GM12878 (cell line): Measurements from ENCODE around the gene HMGCR.

ENCODE experiments used
- CEBPB ChIP-seq, 2 experiments: fragments of 150-350 bp in 1 of 2; IDR thresholded peaks; 2 replicates each; pipeline ENCODE4 v1.6.1; 2012 to 2014; ENCODE audit warnings: low read depth in 2 of 2, low read length in 2 of 2, borderline replicate concordance in 1 of 2, inconsistent platforms in 1 of 2
- EP300 ChIP-seq, 2 experiments: fragments of 150-350 bp in 1 of 2; IDR thresholded peaks; 2 replicates each; pipeline ENCODE4 v1.6.1; 2011 to 2012; ENCODE audit warnings: low read depth in 2 of 2, low read length in 2 of 2, borderline replicate concordance in 1 of 2, improper control_type of control experiment in 1 of 2, inconsistent platforms in 1 of 2; ENCODE audit not compliant: control insufficient read depth in 1 of 2
- EZH2 ChIP-seq: IDR thresholded peaks from 2 replicates; pipeline ENCODE4 v1.6.1; 2012; ENCODE audit warnings: low read depth, mild to moderate bottlenecking, control low read depth, inconsistent platforms, low read length, borderline replicate concordance; ENCODE audit not compliant: control insufficient read depth
- FOXK2 ChIP-seq: fragments of 450-650 bp; IDR thresholded peaks from 2 replicates; pipeline ENCODE4 v1.6.1; 2017; ENCODE audit warnings: mild to moderate bottlenecking, moderate library complexity
- FOXM1 ChIP-seq: IDR thresholded peaks from 2 replicates; pipeline ENCODE4 v1.6.1; 2012; ENCODE audit warnings: low read depth, mild to moderate bottlenecking, inconsistent platforms, low read length, moderate library complexity
- HCFC1 ChIP-seq: fragments of 150-350 bp; IDR thresholded peaks from 2 replicates; pipeline ENCODE4 v1.6.1; 2014; ENCODE audit warnings: low read length
- HDGF ChIP-seq: fragments of 450-650 bp; IDR thresholded peaks from 2 replicates; pipeline ENCODE4 v1.6.1; 2016; ENCODE audit warnings: antibody characterized with exemption
- POLR2A ChIP-seq: IDR thresholded peaks from 2 replicates; pipeline ENCODE4 v1.6.1; 2011; ENCODE audit warnings: low read depth, mild to moderate bottlenecking, low read length
- POLR2AphosphoS2 ChIP-seq: IDR thresholded peaks from 2 replicates; pipeline ENCODE4 v1.6.1; 2011; ENCODE audit warnings: low read depth, mild to moderate bottlenecking, low read length, improper control_type of control experiment, moderate library complexity
- TF ChIP-seq, protein P1 (sequence below), 3 experiments: IDR thresholded peaks in 2 of 3; conservative IDR thresholded peaks in 1 of 3; 2 replicates each; pipeline ENCODE4 v1.5.1; 2011; ENCODE audit warnings: low read depth in 3 of 3, low read length in 3 of 3, mild to moderate bottlenecking in 3 of 3, control low read depth in 2 of 3, moderate library complexity in 2 of 3, inconsistent platforms in 1 of 3, mixed read lengths in 1 of 3; ENCODE audit not compliant: control insufficient read depth in 2 of 3, insufficient read depth in 1 of 3; ENCODE audit errors: extremely low read depth in 1 of 3
- TF ChIP-seq, protein P2 (sequence below): fragments of 450-650 bp; formaldehyde crosslinking; IDR thresholded peaks from 2 replicates; pipeline ENCODE4 v1.5.0; 2022; ENCODE audit warnings: mild to moderate bottlenecking, missing genetic modification characterization

DNA sequence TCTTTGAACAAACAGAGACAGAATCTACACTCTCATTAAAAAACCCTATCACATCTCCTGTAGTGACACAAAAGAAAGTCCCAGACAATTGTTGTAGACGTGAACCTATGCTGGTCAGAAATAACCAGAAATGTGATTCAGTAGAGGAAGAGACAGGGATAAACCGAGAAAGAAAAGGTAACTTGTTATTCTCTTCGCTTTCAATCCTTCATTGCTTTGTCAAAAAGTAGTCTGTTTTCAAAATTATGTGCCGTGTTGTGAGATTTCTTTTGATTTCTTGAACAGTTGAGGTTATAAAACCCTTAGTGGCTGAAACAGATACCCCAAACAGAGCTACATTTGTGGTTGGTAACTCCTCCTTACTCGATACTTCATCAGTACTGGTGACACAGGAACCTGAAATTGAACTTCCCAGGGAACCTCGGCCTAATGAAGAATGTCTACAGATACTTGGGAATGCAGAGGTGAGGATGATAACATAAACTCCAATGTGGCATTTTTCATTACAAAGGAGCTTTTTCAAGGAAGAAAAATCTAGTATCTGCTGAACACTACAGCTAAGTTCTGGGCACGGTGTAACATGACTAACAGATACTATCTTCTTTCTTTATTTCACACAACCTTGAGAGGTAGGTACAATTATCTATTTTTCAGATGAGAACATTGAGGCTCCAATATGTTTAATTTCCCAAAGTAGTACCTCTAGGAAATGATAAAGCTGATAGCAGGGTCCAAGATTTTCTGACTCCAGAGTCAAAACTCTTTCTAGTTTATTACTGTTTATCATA, 14.3 kb downstream of the HMGCR start:
- TF ChIP-seq FOXM1 = no peak
- TF ChIP-seq EP300 (IDR thresholded peaks at IDR 0.05; ENCODE audit: borderline replicate concordance in 1 of 2, control insufficient read depth in 1 of 2, low read depth in 2 of 2, low read length in 2 of 2) = no peak
- no peak for TF ChIP-seq HDGF
- TF ChIP-seq, protein P1, sequence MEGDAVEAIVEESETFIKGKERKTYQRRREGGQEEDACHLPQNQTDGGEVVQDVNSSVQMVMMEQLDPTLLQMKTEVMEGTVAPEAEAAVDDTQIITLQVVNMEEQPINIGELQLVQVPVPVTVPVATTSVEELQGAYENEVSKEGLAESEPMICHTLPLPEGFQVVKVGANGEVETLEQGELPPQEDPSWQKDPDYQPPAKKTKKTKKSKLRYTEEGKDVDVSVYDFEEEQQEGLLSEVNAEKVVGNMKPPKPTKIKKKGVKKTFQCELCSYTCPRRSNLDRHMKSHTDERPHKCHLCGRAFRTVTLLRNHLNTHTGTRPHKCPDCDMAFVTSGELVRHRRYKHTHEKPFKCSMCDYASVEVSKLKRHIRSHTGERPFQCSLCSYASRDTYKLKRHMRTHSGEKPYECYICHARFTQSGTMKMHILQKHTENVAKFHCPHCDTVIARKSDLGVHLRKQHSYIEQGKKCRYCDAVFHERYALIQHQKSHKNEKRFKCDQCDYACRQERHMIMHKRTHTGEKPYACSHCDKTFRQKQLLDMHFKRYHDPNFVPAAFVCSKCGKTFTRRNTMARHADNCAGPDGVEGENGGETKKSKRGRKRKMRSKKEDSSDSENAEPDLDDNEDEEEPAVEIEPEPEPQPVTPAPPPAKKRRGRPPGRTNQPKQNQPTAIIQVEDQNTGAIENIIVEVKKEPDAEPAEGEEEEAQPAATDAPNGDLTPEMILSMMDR (IDR thresholded peaks at IDR 0.05 in 2 of 3, conservative IDR thresholded peaks at IDR 0.05 in 1 of 3; ENCODE audit: control insufficient read depth in 2 of 3, extremely low read depth in 1 of 3, insufficient read depth in 1 of 3, low read depth in 3 of 3, low read length in 3 of 3) = no peak
- no peak for TF ChIP-seq CEBPB (IDR thresholded peaks at IDR 0.05; ENCODE audit: borderline replicate concordance in 1 of 2, low read depth in 2 of 2, low read length in 2 of 2)
- no peak for TF ChIP-seq HCFC1
- TF ChIP-seq, protein P2, sequence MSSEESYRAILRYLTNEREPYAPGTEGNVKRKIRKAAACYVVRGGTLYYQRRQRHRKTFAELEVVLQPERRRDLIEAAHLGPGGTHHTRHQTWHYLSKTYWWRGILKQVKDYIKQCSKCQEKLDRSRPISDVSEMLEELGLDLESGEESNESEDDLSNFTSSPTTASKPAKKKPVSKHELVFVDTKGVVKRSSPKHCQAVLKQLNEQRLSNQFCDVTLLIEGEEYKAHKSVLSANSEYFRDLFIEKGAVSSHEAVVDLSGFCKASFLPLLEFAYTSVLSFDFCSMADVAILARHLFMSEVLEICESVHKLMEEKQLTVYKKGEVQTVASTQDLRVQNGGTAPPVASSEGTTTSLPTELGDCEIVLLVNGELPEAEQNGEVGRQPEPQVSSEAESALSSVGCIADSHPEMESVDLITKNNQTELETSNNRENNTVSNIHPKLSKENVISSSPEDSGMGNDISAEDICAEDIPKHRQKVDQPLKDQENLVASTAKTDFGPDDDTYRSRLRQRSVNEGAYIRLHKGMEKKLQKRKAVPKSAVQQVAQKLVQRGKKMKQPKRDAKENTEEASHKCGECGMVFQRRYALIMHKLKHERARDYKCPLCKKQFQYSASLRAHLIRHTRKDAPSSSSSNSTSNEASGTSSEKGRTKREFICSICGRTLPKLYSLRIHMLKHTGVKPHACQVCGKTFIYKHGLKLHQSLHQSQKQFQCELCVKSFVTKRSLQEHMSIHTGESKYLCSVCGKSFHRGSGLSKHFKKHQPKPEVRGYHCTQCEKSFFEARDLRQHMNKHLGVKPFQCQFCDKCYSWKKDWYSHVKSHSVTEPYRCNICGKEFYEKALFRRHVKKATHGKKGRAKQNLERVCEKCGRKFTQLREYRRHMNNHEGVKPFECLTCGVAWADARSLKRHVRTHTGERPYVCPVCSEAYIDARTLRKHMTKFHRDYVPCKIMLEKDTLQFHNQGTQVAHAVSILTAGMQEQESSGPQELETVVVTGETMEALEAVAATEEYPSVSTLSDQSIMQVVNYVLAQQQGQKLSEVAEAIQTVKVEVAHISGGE (CRISPR knock-in tag) = no peak
- no peak for TF ChIP-seq FOXK2
- no peak for TF ChIP-seq POLR2A
- no peak for TF ChIP-seq POLR2AphosphoS2
- TF ChIP-seq EZH2 = no peak
